Measurements from ENCODE around the gene LPAR1. TPM values are rescaled to one million over a fixed set of nuclear protein-coding genes. Genes with fewer than 3 reads are reported as not detected.

Gene LPAR1
- total and polyA plus RNA-seq, 9 of the 15 experiments (the other 6 are each of a cell fraction or from before 2014, with no cell fraction given): 0.13 TPM; not detected in 8

DNA sequence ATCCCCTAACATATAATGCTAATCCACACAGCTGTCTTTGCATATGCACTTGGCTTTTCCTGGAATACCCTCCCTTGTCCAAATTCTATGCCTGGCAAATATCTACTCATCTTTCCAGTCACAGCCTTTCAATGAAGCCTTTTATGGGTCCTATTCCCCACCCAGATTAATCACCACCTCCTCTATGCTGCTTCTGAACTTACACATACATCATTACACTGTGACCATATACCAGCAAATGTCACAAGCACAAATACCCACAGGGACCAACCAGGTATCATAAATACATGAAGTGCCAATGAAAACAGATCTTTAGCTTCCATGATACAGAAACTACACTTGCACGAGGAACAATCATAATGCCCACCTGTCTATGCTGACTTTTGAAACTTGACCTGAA lies 22.3 kb downstream of the LPAR1 start:
- no peak overlapping the region for H3K4me2 ChIP-seq (ENCODE audit: insufficient read depth, low read length)
- CTCF ChIA-PET (ENCODE audit: low intra/inter-chr PET ratio): no interaction called here
- 8% methylated on average over 1 of the region's 1 CpG for WGBS (ENCODE audit: insufficient coverage, low coverage, missing lambda C conversion rate)
- no peak for FAIRE-seq
- no peaks in the 10 kb centered on the region for H3K36me3 ChIP-seq (ENCODE audit: control insufficient read depth, insufficient read depth, low read length)
- no peak overlapping the region for H3K4me3 ChIP-seq
- H3K9me1 ChIP-seq (ENCODE audit: control insufficient read depth, insufficient read depth, low read length): no peaks in the 10 kb centered on the region
- H3K4me1 ChIP-seq (replicated peaks in 1 of 2; ENCODE audit: control insufficient read depth in 2 of 2, insufficient read depth in 2 of 2, low read length in 2 of 2): no peaks in the 10 kb centered on the region
- TF ChIP-seq NUFIP1 (IDR thresholded peaks at IDR 0.05; ENCODE audit: partially characterized antibody): no peak
- no peak for TF ChIP-seq ILK (tag; IDR thresholded peaks at IDR 0.05; ENCODE audit: borderline replicate concordance, low read depth)
- no peak for TF ChIP-seq NFE2L1 (tag; IDR thresholded peaks at IDR 0.05; ENCODE audit: borderline replicate concordance, low read depth)
- no peak for TF ChIP-seq BRD9 (IDR thresholded peaks at IDR 0.05; ENCODE audit: low read depth, partially characterized antibody)
- TF ChIP-seq FOXM1 (IDR thresholded peaks at IDR 0.05; ENCODE audit: low read depth): no peak
- TF ChIP-seq FOXM1 (CRISPR knock-in tag; IDR thresholded peaks at IDR 0.05; ENCODE audit: low read depth): no peak
- TF ChIP-seq, protein P1, sequence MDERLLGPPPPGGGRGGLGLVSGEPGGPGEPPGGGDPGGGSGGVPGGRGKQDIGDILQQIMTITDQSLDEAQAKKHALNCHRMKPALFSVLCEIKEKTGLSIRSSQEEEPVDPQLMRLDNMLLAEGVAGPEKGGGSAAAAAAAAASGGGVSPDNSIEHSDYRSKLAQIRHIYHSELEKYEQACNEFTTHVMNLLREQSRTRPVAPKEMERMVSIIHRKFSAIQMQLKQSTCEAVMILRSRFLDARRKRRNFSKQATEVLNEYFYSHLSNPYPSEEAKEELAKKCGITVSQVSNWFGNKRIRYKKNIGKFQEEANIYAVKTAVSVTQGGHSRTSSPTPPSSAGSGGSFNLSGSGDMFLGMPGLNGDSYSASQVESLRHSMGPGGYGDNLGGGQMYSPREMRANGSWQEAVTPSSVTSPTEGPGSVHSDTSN (CRISPR knock-in tag; IDR thresholded peaks at IDR 0.05; ENCODE audit: low read depth): no peak
- TF ChIP-seq, protein P1 (tag; conservative IDR thresholded peaks at IDR 0.05; ENCODE audit: low read depth): no peak
- TF ChIP-seq MAFG (tag; conservative IDR thresholded peaks at IDR 0.05): no peak
- no peak for TF ChIP-seq GTF2F1 (IDR thresholded peaks at IDR 0.05; ENCODE audit: low read depth, low read length)
- TF ChIP-seq RBFOX2 (IDR thresholded peaks at IDR 0.05; ENCODE audit: low read depth, low read length): no peak
- H3K9ac ChIP-seq (ENCODE audit: insufficient read depth in 1 of 2, low read depth in 2 of 2, low read length in 2 of 2): no peak overlapping the region
- H4K20me1 ChIP-seq (replicated peaks; ENCODE audit: control insufficient read depth, insufficient read depth, low read length): no peaks in the 10 kb centered on the region
- in situ Hi-C loops (cut with MboI) (no loop called here), intact Hi-C loops (cut with micrococcal nuclease) (no loop called here)
- no TSS peak for BruUV-seq (replicated peaks)
- no peak overlapping the region for H2AFZ ChIP-seq (ENCODE audit: low read depth, low read length)
- POLR2A ChIA-PET: no interaction called here
- ATAC-seq: no peak
- no peak for DNase-seq (ENCODE audit: extremely low read depth in 1 of 4, low spot score in 3 of 4)
- H3K9me3 ChIP-seq (replicated peaks; ENCODE audit: control insufficient read depth, insufficient read depth, low read depth, low read length): no peaks in the 10 kb centered on the region
- no peaks in the 10 kb centered on the region for H3K27me3 ChIP-seq (ENCODE audit: control insufficient read depth in 2 of 2, insufficient read depth in 2 of 2, low read length in 2 of 2)
- H3K27ac ChIP-seq (ENCODE audit: extremely low read depth, low read depth, low read length): no peak overlapping the region
- H3K79me2 ChIP-seq (ENCODE audit: control insufficient read depth, insufficient read depth, low read length): no peaks in the 10 kb centered on the region

Data from K562 (cell line).